Activated T-helper 1 cell treated with anti-CD3 and anti-CD28 coated beads, Interleukin-2, amount 50 U/mL, for 16 hours (primary cell): ENCODE measurements around the gene CDH13.

Source experiments
- DNase-seq, 2 donors: peaks; one replicate each; pipeline ENCODE4 v3.0.0-alpha.2; 2020; ENCODE audit warnings: low read depth in 1 of 2, low spot score in 1 of 2

CDH13 gene

DNA sequence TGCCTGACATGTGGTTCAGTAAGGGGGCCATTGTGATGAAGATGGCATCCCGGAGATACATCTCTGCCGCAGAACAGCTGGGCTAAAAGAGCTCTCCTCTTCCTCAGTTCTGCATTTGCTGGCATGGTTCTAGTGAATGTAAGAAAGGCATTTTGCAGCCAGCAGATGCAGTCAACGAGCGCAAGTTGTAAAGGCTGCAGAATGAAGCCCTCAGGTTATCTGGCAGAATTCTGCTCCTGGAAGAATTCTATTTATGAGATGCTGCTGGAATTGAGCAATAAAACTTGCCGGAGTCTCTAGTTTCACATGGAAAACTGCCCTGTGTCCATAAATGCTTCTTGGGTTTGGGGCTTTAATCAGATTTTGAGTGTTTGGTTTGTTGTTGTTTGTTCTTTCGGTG lies 1004.2 kb downstream of the CDH13 start:
- no peak for DNase-seq

- DNase-seq = no peak
Observed at GRCh38 chr16:83633286-83633685, 1006.5 kb downstream of the CDH13 start.

DNA sequence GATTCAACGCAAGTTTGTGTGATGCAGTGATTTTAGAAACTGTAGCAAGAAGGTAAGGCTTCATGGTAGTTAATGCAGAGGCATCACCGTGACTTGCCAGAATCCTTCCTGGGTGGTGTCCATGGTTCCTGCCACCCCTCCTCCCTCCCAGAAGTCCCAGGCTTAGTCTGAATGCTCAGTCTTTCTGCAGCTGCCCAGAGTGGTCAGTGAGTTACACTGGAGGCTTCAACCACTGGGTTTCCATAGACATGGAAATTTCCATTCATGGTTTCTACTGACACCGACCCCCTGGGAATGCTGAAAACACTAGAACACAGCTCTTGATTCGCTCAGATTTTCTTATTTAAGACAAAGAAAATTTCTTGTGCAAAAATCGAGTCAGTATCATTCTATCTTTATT lies 1021.6 kb downstream of the CDH13 start:
- DNase-seq = no peak

DNA sequence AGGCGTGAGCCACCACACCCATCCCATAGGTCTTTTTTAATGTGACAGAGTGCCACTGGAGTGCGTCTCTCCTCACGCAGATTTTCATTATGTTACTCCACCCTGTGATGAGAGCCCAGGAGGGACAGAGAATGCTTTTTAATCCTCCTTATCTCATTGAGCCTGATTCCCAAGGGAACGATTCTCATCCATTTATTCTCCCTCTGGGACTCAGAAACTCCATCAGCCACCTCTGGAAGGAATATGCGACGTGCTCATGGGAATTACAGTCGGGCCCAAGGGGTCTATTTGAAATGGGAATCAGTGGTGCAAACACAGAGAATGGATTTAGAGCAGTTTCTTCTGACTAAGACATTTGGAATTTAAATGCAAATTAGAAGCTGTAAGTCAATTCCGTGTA lies 1025.1 kb downstream of the CDH13 start:
- no peak for DNase-seq

- DNase-seq = no peak
Observed at GRCh38 chr16:83652943-83653342, 1026.2 kb downstream of the CDH13 start.

DNA sequence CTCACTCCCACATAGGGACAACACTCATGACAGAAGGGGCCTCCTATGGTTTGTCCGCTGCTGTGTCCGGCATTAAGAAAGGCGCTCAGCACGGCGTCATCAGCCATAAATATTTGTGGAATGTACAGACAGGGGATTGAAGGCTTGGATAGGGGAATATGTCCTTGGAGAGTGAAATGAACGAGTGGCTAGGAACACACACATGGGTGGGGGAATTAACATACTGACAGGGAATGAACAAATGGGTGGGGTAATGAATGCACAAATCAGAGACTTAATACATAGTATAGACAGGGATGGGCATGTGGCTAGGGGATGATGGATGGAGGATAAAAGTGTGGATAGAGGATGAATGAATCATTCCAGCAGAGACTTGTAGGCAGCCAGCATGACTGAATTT lies 1027.0 kb downstream of the CDH13 start:
- no peak for DNase-seq

GRCh38 chr16:83660282-83660681 lies 1033.5 kb downstream of the CDH13 start:
- no peak for DNase-seq

DNA sequence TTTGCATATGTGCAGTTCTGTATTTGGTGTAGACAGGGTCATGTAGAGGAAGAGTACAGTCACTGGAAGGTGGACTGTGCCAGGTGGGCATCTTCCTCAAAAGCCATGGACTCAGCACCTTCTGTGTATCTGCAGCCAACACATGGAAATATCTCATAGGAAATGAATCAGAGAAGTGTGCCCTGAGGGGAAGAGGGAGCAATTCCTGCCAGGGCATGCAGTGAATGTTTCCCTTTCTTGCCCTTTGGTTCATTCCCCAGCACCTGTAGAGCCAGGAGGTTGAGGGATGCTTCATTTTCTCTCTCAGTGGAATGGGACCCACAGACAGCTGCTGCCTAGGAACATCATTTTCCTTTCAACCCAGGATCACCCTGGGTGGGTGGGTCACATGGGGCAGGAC lies 1034.9 kb downstream of the CDH13 start:
- no peak for DNase-seq

DNA sequence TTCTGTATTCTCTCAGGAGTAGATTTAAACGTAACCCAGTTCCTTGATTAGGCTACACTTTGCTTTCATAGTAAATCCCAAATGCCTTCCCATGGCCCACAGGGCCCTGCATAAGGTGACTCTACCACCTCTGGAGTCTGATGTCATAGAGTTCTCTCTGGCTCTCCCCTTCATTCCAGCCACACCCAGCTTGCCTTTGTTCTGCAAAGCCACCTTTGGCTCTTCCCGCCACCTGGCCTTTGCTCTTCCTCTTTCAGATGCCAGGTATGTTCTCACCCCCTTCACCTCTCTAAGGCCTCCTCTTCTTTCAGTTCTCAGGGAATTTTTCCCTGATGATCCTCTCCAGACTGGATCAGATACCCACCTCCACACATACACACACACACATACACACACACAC lies 1039.7 kb downstream of the CDH13 start:
- DNase-seq = no peak

DNA sequence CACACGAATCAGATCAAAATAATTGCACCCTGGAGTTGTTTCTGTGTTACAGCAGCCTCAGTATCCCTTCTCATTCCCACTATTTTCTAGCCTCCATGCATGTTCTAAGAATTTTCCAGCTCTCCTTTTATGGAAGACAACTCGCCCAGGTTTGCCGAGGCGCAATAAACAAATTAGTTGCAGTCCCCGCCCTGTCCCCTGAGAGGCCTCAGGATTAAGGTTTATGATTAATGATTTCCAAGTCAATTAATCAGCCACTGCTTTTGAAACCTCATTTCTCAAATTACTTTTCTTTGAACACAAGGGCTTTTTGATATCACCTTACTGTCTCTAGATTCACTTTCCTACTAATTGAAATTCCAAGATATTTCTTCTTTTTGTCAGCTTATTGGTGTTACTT lies 1042.7 kb downstream of the CDH13 start:
- DNase-seq = no peak

- DNase-seq = no peak
Observed at GRCh38 chr16:83674931-83675535, 1048.3 kb downstream of the CDH13 start.

GRCh38 chr16:83676086-83676485 lies 1049.3 kb downstream of the CDH13 start:
- DNase-seq = no peak

GRCh38 chr16:83680980-83681379 lies 1054.2 kb downstream of the CDH13 start:
- no peak for DNase-seq

- DNase-seq = no peak
Observed at GRCh38 chr16:83681381-83681956, 1054.7 kb downstream of the CDH13 start.

- no peak for DNase-seq
Observed at GRCh38 chr16:83682116-83682867, 1055.5 kb downstream of the CDH13 start.

- DNase-seq = no peak
Observed at GRCh38 chr16:83682868-83683235, 1056.1 kb downstream of the CDH13 start.

DNA sequence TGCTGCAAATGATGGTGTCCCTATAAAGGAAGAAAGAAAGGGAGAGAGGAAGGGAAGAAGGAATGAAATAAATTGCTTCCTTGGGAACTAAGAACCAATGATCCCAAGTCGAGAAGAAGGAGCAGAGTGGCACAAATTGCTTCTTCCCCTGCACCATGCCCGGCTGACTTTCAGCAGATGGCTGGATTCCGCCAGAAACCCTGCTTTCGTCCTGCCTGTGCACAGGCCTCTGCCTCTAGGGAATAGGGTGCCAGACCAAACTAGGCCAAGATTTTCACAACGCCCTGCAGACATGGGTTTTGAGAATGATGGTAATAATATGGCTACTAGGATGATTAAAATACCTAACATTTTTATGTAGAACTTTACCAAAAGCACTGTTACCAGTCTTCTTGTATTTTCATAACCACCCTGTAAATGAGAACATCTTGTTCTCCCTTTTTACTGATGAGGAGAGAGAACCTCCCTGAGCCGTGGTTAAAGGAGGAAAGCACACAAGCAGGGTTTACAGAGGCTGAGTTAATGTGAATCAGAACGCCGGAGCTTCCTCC lies 1058.9 kb downstream of the CDH13 start:
- no peak for DNase-seq

GRCh38 chr16:83686726-83687125 lies 1060.0 kb downstream of the CDH13 start:
- no peak for DNase-seq

DNA sequence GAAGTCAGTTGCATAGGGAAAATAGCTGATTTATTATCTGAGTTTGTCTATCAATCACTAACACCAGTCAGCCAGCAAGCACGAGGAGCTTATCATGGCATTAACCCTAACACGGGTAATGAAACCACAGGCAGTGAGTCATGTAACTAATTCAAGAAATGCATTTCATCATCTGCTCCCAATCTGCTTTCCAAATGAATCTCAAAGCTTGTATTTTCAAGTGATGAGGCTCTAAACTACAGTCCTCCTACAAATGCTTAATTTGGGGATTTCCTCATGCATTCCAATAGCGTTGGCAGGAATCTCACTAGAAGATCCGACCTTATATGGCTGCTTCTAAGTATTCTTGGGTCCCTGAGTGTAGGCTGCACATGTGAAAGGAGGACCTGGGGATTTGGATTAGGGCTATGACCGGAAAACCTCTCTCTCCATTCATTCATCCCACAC lies 1062.6 kb downstream of the CDH13 start:
- no peak for DNase-seq

DNA sequence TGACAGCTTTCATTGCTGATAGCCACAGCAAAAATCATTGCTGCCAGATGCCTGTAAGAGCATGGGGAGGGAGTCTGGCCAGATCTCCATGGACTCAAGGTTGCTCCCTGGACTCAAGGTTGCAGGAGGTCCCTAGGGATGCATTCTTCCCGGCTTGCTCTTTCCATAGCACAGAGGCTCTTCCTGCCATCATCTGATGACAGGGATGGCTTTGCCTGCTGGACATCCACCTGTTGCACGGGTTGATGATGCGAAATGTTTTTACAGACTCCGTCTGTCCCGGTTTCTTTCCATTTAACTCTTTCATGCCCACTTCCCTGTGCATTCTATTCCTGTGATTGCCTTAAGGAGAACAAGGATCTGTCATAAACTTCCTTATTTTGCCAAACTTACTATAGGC lies 1065.5 kb downstream of the CDH13 start:
- DNase-seq = no peak

DNA sequence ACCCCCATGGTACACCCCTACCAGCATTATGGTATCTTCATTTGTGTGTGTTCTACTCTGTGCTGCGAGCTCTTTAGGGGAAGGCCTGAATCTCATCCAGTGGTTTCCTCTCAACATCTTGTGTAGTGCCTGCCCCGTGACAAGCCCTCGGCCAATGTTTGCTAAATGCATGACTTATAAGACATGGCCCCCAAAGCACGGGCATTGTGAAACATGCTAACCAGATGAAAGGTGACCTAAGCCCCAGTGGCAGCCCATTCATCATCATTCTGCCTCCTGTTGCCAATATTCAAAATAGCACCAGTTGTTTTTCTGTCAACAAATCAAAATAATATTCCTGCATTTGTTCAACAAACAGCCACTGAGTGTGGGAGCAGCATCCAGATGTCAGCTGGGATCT lies 1072.2 kb downstream of the CDH13 start:
- no peak for DNase-seq

GRCh38 chr16:83699817-83700216 lies 1073.0 kb downstream of the CDH13 start:
- no peak for DNase-seq
